MM.1S (cell line): ENCODE results near the gene EMC6.

Source experiments
- CTCF ChIP-seq: fragments of 300-600 bp; sonication (generic); IDR thresholded peaks from 2 replicates; pipeline ENCODE4 v1.5.1; 2016; ENCODE audit warnings: antibody characterized with exemption, low read length, mixed read lengths
- EZH2 ChIP-seq: fragments of 300-600 bp; sonication (generic); optimal IDR thresholded peaks from 2 replicates; pipeline ENCODE3; 2017; ENCODE audit warnings: low read depth, mild to moderate bottlenecking, antibody characterized with exemption, low read length, mixed read lengths
- EZH2phosphoT487 ChIP-seq: fragments of 300-600 bp; sonication (generic); IDR thresholded peaks from 2 replicates; pipeline ENCODE4 v1.6.1; 2018; ENCODE audit warnings: antibody characterized with exemption, low read length

DNA sequence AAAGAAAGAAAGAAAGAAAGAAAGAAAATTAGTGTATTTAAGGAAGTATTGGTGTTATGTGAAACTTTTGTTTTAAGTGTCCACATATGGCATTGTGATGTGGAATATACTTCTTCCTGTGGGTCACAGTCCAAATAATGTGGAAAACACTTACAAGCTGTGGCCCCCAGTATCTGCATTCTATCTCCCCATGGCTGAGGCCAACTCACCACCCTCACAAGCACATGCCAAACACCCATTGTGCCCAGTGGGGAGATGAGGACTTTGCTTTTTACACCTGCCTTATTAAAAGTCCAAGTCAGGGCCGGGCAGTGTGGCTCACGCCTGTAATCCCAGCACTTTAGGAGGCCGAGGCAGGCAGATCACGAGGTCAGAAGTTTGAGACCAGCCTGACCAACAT, 31.3 kb downstream of the EMC6 start:
- TF ChIP-seq CTCF (no peak), EZH2phosphoT487 (no peak), EZH2 (no peak)
